NCI-H526 treated with DMSO at 0.1 percent for 48 hours (cell line): ENCODE data around the gene OR51S1.
"Not testable (repeated sequence)": the region's sequence is repeated elsewhere in the genome, so short reads cannot be mapped to it uniquely, and the experiment has no call there.

Experiments
- DNase-seq: peaks from one replicate; lab custom pipeline; 2025; lab: John Stamatoyannopoulos, UW

Gene OR51S1

DNA sequence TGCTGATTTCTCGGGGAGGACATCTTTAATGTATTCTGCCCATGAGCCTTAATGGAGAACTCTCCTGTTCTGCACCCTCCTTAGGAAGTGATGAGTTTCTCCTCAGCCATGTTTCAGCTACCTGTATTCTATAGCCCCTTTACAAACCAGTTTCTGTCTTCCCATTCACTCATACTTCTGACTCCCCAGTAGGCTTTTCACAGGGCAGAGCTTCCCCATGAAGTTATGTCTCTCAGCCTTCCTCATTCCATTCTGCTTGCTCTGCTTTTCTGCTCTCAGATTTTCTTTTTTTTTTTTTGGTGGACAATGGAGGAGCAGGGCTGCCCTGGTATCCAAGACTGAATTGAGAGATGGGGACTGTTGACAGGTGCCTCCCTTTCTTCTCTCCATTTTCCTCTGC, 40.5 kb downstream of the OR51S1 start:
- DNase-seq = no peak

DNA sequence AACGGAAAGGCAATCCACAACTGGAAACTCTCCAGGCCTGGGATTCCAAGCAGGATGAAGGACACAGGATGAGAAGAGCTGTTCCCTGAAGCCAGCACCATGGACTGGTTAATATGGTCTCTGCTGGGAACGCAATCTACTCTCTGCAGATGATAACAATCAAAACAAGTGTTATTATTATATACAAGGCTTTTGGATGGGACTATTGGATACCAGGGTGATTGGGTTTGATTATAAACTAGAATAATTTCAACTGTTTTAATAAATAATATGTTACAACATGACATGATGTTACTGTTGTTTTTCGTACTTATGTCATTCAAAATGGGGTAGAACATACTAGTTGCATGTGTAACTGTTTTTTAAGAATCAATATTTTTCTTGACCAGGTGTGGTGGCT, 44.7 kb downstream of the OR51S1 start, which contains the start of gene OR52R1:
Gene OR52R1, minus strand, starts transcription at position 101 of the 400 bp plus-strand sequence. Its CDS starts 0 bp downstream, at position 101.
- DNase-seq = no peak

DNA sequence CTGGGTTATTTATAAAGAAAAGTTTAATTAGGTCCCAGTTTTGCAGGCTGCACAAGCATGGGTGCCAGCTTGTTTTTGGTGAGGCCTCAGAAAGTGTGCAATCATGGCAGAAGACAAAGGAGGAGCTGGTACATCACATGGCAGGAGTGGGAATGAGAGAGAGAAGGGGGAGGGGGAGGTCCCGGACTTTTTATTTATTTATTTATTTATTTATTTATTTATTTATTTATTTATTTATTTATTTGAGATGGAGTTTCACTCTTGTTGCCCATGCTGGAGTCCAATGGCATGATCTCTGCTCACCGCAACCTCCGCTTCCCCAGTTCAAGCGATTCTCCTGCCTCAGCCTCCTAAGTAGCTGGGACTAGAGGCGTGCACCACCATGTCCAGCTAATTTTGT, 47.7 kb downstream of the OR51S1 start:
- DNase-seq = not testable (repeated sequence)

DNA sequence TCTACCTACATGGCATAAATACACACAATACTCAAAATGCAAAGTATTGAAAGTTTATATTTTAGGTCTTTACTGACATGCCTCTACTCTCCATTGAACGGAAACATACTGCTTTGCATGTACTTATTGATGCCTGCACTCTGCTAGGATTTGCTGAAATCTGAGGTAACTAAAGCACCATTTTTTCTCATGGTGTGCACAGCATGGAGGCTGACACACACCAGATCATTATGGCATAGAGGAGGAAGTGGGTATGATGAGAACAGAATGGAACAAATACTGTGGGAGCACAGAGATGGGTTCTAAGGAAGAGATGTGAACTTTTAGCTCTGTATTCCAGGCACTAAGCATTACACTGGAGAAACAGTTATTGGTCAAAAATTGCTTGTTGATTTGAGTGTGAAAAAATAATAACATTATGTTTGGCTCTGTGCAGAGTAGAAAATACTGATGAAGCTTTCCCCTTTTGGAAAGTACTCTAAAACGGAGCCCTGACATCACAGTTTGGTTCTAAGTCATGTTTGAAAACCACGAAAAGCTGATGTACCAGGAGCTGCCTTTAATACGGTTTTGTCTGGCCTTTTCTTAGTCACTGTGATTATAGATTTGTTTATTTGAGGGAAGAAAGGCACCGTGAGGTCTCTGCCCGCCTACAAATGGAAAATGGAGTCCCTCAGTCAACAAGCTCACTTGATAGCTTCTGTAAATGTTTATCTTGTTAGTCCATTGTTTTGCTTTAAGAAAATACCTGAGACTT, 50.4 kb downstream of the OR51S1 start:
- DNase-seq = no peak
